ENCODE results near the gene DCDC2.

DNA sequence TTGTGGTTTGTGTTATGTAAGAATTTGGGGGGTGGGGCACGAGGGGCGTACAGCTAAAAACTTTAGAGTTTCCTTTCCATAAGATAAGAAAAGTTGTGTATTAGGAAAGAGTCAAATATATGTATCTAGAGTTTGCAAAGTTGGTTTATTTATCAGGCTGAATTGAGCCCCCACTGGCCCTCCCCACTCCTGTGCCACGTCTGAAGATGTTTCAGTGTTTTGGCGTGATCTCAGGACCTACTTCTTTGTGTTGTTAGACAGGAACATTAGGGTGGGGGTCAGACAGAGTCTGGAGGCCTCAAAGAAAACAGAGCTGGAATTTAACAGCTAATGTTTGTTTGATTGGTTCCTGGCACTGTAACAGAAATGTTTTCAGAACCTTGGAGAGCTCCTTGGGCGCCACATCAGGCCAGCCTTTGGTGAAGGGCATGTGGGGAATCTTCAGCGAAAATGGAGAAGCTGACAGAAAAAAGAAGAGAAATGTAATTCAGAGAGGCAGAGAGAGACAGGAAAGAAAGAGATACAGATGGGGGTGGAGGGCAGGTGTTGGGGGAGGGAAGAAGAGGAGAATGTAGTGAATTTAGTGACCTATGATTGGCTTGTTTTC, 231.2 kb downstream of the DCDC2 start:
- TF ChIP-seq, protein P1, sequence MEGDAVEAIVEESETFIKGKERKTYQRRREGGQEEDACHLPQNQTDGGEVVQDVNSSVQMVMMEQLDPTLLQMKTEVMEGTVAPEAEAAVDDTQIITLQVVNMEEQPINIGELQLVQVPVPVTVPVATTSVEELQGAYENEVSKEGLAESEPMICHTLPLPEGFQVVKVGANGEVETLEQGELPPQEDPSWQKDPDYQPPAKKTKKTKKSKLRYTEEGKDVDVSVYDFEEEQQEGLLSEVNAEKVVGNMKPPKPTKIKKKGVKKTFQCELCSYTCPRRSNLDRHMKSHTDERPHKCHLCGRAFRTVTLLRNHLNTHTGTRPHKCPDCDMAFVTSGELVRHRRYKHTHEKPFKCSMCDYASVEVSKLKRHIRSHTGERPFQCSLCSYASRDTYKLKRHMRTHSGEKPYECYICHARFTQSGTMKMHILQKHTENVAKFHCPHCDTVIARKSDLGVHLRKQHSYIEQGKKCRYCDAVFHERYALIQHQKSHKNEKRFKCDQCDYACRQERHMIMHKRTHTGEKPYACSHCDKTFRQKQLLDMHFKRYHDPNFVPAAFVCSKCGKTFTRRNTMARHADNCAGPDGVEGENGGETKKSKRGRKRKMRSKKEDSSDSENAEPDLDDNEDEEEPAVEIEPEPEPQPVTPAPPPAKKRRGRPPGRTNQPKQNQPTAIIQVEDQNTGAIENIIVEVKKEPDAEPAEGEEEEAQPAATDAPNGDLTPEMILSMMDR (conservative IDR thresholded peaks at IDR 0.05; ENCODE audit: low read depth, low read length), result no peak
- TF ChIP-seq EZH2 (IDR thresholded peaks at IDR 0.05; ENCODE audit: borderline replicate concordance, low read depth, low read length, poor library complexity, severe bottlenecking), result no peak
